Endodermal cell (in vitro differentiated cells): Measurements from ENCODE around the gene PCSK6. TPM values are rescaled to one million over a fixed set of nuclear protein-coding genes. Genes with fewer than 3 reads are reported as not detected.
A peak's percentile ranks its signal among the peaks of the same experiment; 100 is the strongest.

Source experiments
- DNase-seq: peaks from one replicate; pipeline ENCODE4 v3.0.0-alpha.2; 2017
- H3K27ac ChIP-seq: 2 replicates; pipeline ENCODE4 v1.5.1; 2013; ENCODE audit warnings: mild to moderate bottlenecking, low read depth, low read length, moderate library complexity
- H3K27me3 ChIP-seq: 2 replicates; pipeline ENCODE4 v1.6.1; 2013; ENCODE audit warnings: mild to moderate bottlenecking, low read length, moderate library complexity; ENCODE audit not compliant: insufficient read depth, control insufficient read depth, poor library complexity, severe bottlenecking
- H3K36me3 ChIP-seq: 2 replicates; pipeline ENCODE4 v1.7.0; 2013; ENCODE audit warnings: mild to moderate bottlenecking, low read length, moderate library complexity; ENCODE audit not compliant: control insufficient read depth, insufficient read depth
- H3K4me1 ChIP-seq: one replicate; pipeline ENCODE4 v1.7.0; 2013; ENCODE audit warnings: low read length; ENCODE audit not compliant: control insufficient read depth, insufficient read depth
- H3K4me3 ChIP-seq: 2 replicates; pipeline ENCODE4 v1.5.1; 2013; ENCODE audit warnings: mild to moderate bottlenecking, low read length, moderate library complexity
- H3K9ac ChIP-seq: 2 replicates; pipeline ENCODE4 v1.6.1; 2013; ENCODE audit warnings: mild to moderate bottlenecking, low read length, moderate library complexity; ENCODE audit not compliant: poor library complexity, severe bottlenecking; ENCODE audit errors: extremely low read depth
- H3K9me3 ChIP-seq: 2 replicates; pipeline ENCODE4 v1.6.1; 2013; ENCODE audit warnings: mild to moderate bottlenecking, low read length, moderate library complexity; ENCODE audit not compliant: control insufficient read depth
- H3K27ac Mint-ChIP-seq: 2 replicates; pipeline ENCODE4 v1.8.0; 2020; ENCODE audit warnings: mixed read lengths
- H3K27me3 Mint-ChIP-seq: 2 replicates; pipeline ENCODE4 v1.8.0; 2021; ENCODE audit warnings: mild to moderate bottlenecking, mixed read lengths; ENCODE audit not compliant: insufficient read depth
- H3K36me3 Mint-ChIP-seq: 2 replicates; pipeline ENCODE4 v1.8.0; 2020; ENCODE audit warnings: low read depth, mixed read lengths
- H3K4me1 Mint-ChIP-seq: 2 replicates; pipeline ENCODE4 v1.8.0; 2020; ENCODE audit warnings: mixed read lengths
- H3K4me3 Mint-ChIP-seq: 2 replicates; pipeline ENCODE4 v1.8.0; 2020; ENCODE audit warnings: mild to moderate bottlenecking, moderate library complexity, mixed read lengths
- H3K9me3 Mint-ChIP-seq: 2 replicates; pipeline ENCODE4 v1.8.0; 2020; ENCODE audit warnings: mild to moderate bottlenecking, mixed read lengths
- WGBS, 2 experiments: methylation state at CpG; one replicate each; pipeline versions ENCODE4 v1.1.5 to v1.1.7; 2013; ENCODE audit warnings: missing lambda C conversion rate in 2 of 2, mixed read lengths in 1 of 2; ENCODE audit not compliant: insufficient coverage in 1 of 2, insufficient read length in 1 of 2; 5-methylcytosine and 5-hydroxymethylcytosine counted together
- total RNA-seq, 2 donors: library from RNA; stranded (reverse); fragmentation: NEBNext Ultra II Directional in 1 of 2; extraction: Animal tissue kit (Norgen Biotek cat#: 25700) in 1 of 2; gene quantifications; 2 replicates in 1 of 2; 3 replicates in 1 of 2; pipeline ENCODE4 v1.2.1, GENCODE V29; 2021
- TF ChIP-seq, protein P1 (sequence below): fragments of 200-600 bp; sonication (generic); conservative IDR thresholded peaks from 2 replicates; pipeline ENCODE4 v1.5.0; 2021; ENCODE audit warnings: antibody characterized with exemption, mild to moderate bottlenecking

The PCSK6 gene
- total RNA-seq, 2 donors from 2014 or later: 6.6 to 9.8 TPM

DNA sequence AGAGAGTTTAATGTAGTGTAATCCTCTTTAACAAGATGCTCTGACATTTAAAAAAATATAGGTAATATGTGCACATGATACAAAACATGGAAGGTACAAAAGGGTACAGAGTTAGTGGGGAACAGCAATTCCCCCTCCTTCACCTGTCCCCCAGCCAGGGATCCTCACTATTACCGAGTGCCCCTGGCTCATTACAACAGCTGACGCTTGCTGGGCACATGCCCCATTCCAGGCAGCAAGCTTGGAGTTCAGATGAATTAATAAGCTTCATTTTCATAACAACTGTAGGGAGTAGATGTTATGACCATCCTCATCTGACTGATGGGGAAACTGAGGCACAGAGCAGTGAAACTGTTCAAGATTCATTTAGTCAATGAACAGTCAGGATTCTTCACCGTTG lies 41.2 kb downstream of the PCSK6 start:
- Mint-ChIP-seq H3K9me3 (no peaks in the 10 kb centered on the region), H3K4me1 (peaks cover 5% of the 10 kb centered on the region), H3K27ac (no peak overlapping the region), H3K36me3 (no peaks in the 10 kb centered on the region), H3K4me3 (no peak overlapping the region), H3K27me3 (no peaks in the 10 kb centered on the region)
- H3K27me3 ChIP-seq: no peaks in the 10 kb centered on the region
- H3K4me1 ChIP-seq: peaks cover 2% of the 10 kb centered on the region
- H3K4me3 ChIP-seq: no peak overlapping the region
- TF ChIP-seq, protein P1, sequence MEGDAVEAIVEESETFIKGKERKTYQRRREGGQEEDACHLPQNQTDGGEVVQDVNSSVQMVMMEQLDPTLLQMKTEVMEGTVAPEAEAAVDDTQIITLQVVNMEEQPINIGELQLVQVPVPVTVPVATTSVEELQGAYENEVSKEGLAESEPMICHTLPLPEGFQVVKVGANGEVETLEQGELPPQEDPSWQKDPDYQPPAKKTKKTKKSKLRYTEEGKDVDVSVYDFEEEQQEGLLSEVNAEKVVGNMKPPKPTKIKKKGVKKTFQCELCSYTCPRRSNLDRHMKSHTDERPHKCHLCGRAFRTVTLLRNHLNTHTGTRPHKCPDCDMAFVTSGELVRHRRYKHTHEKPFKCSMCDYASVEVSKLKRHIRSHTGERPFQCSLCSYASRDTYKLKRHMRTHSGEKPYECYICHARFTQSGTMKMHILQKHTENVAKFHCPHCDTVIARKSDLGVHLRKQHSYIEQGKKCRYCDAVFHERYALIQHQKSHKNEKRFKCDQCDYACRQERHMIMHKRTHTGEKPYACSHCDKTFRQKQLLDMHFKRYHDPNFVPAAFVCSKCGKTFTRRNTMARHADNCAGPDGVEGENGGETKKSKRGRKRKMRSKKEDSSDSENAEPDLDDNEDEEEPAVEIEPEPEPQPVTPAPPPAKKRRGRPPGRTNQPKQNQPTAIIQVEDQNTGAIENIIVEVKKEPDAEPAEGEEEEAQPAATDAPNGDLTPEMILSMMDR: no peak
- no peaks in the 10 kb centered on the region for H3K36me3 ChIP-seq
- DNase-seq: no peak
- 94 to 96% methylated on average over 3 of the region's 3 CpGs for WGBS, 2 experiments
- H3K27ac ChIP-seq: no peak overlapping the region
- H3K9me3 ChIP-seq: no peaks in the 10 kb centered on the region
- H3K9ac ChIP-seq: no peak overlapping the region

DNA sequence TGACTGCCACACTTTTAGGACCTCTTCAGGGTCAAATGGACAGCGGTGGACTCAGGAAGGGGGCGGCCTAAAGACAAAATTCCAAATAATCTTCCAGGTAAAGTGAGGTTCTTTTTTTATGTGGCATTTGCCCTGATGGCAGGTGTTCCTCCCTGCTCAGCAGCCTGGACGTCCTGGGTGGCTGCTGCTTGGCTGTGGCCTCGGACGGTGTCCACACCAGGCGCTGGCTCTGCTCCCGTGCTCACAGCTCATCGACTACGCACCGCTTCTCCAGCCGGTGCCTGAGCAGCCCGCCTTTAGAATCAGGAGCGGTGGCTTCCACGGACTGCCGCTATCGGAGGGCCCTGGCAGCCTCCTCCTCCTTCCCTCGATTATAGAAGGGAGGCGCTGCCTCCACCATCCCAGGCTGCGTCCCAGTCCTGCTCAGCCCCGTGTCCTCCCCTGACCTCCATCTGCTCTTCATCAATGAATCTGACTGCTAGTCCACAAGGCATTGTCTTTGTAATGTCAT lies 41.9 kb downstream of the PCSK6 start:
- Mint-ChIP-seq H3K4me1 (no peaks in the 10 kb centered on the region), H3K27ac (no peak overlapping the region), H3K27me3 (no peaks in the 10 kb centered on the region), H3K4me3 (no peak overlapping the region), H3K36me3 (no peaks in the 10 kb centered on the region), H3K9me3 (no peaks in the 10 kb centered on the region)
- no peaks in the 10 kb centered on the region for H3K4me1 ChIP-seq
- H3K27ac ChIP-seq: no peak overlapping the region
- DNase-seq: peak; percentile 28
- H3K9ac ChIP-seq: no peak overlapping the region
- TF ChIP-seq, protein P1: no peak
- H3K27me3 ChIP-seq: no peaks in the 10 kb centered on the region
- 93% methylated on average over 17 to 20 of the region's 20 CpGs for WGBS, 2 experiments
- H3K9me3 ChIP-seq: no peaks in the 10 kb centered on the region
- no peak overlapping the region for H3K4me3 ChIP-seq
- no peaks in the 10 kb centered on the region for H3K36me3 ChIP-seq

DNA sequence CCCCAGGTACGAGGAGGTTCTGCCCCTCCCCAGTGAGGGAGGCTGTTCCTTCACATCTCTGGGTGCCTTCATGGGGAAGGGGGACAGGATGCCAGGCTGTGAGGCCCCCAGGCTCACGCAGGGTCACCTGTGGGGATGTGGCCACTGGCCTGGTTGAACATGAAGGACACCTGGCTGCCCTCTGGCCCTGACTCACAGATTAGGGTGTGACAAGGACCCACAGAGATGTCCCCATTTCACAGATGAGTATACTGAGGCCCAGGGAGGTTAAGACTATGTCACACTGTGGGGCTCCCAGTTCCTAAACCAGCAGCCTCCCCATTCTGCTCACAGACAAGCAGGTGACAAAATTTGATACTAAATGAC lies 42.4 kb downstream of the PCSK6 start:
- Histone ChIP-seq H3K27me3 (no peaks in the 10 kb centered on the region), H3K4me3 (no peak overlapping the region), H3K27ac (no peak overlapping the region), H3K9me3 (no peaks in the 10 kb centered on the region), H3K4me1 (no peaks in the 10 kb centered on the region), H3K9ac (no peak overlapping the region), H3K36me3 (no peaks in the 10 kb centered on the region)
- TF ChIP-seq, protein P1: no peak
- H3K4me1 Mint-ChIP-seq: no peaks in the 10 kb centered on the region
- H3K4me3 Mint-ChIP-seq: no peak overlapping the region
- DNase-seq: peak; percentile 25
- WGBS, 2 experiments: 92% methylated on average over 2 of the region's 2 CpGs; no CpG with 5 or more reads in 1 of the 2 experiments
- no peaks in the 10 kb centered on the region for H3K27me3 Mint-ChIP-seq
- H3K9me3 Mint-ChIP-seq: no peaks in the 10 kb centered on the region
- H3K27ac Mint-ChIP-seq: no peak overlapping the region
- H3K36me3 Mint-ChIP-seq: no peaks in the 10 kb centered on the region
